Ishikawa (cell line): ENCODE data around the gene TLDC2.

Source experiments
- CEBPB ChIP-seq: IDR thresholded peaks from 2 replicates; pipeline ENCODE4 v1.6.1; 2012
- CREB1 ChIP-seq: IDR thresholded peaks from 2 replicates; pipeline ENCODE4 v1.6.1; 2012; ENCODE audit warnings: low read depth
- EGR1 ChIP-seq: IDR thresholded peaks from 2 replicates; pipeline ENCODE4 v1.6.1; 2012
- EP300 ChIP-seq: IDR thresholded peaks from 2 replicates; pipeline ENCODE4 v1.6.1; 2012; ENCODE audit warnings: borderline replicate concordance
- FOXM1 ChIP-seq: IDR thresholded peaks from 2 replicates; pipeline ENCODE4 v1.6.1; 2012; ENCODE audit warnings: low read depth, borderline replicate concordance
- MAX ChIP-seq: IDR thresholded peaks from 2 replicates; pipeline ENCODE4 v1.6.1; 2012
- NFIC ChIP-seq: IDR thresholded peaks from 2 replicates; pipeline ENCODE4 v1.6.1; 2012
- RAD21 ChIP-seq: IDR thresholded peaks from 2 replicates; pipeline ENCODE4 v1.6.1; 2012; ENCODE audit warnings: low read depth
- TAF1 ChIP-seq: IDR thresholded peaks from 2 replicates; pipeline ENCODE4 v1.6.1; 2012; ENCODE audit warnings: low read depth, mild to moderate bottlenecking
- TCF12 ChIP-seq: IDR thresholded peaks from 2 replicates; pipeline ENCODE4 v1.6.1; 2012; ENCODE audit warnings: low read depth
- TEAD4 ChIP-seq: IDR thresholded peaks from 2 replicates; pipeline ENCODE4 v1.6.1; 2012
- YY1 ChIP-seq: IDR thresholded peaks from 2 replicates; pipeline ENCODE4 v1.6.1; 2012; ENCODE audit warnings: low read depth
- ZBTB7A ChIP-seq: IDR thresholded peaks from 2 replicates; pipeline ENCODE4 v1.6.1; 2012; ENCODE audit warnings: low read depth
- TF ChIP-seq, protein P1 (sequence below): IDR thresholded peaks from 2 replicates; pipeline ENCODE4 v1.6.1; 2012
- TF ChIP-seq, protein P2 (sequence below): IDR thresholded peaks from 2 replicates; pipeline ENCODE4 v1.6.1; 2012; ENCODE audit warnings: low read depth, mild to moderate bottlenecking

The TLDC2 gene

DNA sequence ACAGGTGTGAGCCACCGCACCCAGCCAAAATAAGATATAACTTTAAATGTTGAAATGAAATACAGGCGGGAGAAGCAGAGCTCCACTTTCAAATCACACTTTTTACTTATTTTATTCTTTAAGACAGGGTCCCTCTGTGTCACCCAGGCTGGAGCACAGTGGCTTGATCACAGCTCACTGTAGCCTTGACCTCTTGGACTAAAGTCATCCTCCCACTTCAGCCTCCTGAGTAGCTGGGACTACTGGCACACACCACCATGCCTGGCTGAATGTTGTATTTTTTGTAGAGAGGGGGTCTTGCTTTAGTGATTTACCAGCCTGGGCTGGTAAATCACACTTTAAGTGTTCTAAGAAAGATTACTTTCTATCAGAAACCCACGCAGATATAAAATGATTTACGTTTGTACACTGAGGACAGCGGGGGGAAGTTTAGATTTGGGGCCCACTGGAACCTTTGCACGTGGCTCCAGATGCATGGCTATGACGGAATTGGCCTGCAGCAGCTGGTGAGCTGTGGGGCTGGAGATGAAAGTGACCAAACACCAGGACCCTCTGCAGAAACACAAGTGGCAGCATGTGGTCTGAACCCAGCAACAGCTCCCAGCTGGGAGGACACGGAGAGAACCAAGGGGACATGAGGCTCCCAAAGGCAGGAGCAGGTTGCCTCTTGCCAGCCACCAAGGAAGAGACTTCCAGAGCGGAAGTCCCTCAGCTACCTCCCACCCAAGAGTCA lies 26.4 kb upstream of the TLDC2 start:
- TF ChIP-seq MAX (no peak), FOXM1 (no peak), YY1 (no peak), TCF12 (no peak), CREB1 (no peak), EGR1 (no peak), CEBPB (no peak), TAF1 (no peak), ZBTB7A (no peak), TEAD4 (no peak), RAD21 (no peak)
- TF ChIP-seq, protein P1, sequence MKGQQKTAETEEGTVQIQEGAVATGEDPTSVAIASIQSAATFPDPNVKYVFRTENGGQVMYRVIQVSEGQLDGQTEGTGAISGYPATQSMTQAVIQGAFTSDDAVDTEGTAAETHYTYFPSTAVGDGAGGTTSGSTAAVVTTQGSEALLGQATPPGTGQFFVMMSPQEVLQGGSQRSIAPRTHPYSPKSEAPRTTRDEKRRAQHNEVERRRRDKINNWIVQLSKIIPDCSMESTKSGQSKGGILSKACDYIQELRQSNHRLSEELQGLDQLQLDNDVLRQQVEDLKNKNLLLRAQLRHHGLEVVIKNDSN = no peak
- TF ChIP-seq, protein P2, sequence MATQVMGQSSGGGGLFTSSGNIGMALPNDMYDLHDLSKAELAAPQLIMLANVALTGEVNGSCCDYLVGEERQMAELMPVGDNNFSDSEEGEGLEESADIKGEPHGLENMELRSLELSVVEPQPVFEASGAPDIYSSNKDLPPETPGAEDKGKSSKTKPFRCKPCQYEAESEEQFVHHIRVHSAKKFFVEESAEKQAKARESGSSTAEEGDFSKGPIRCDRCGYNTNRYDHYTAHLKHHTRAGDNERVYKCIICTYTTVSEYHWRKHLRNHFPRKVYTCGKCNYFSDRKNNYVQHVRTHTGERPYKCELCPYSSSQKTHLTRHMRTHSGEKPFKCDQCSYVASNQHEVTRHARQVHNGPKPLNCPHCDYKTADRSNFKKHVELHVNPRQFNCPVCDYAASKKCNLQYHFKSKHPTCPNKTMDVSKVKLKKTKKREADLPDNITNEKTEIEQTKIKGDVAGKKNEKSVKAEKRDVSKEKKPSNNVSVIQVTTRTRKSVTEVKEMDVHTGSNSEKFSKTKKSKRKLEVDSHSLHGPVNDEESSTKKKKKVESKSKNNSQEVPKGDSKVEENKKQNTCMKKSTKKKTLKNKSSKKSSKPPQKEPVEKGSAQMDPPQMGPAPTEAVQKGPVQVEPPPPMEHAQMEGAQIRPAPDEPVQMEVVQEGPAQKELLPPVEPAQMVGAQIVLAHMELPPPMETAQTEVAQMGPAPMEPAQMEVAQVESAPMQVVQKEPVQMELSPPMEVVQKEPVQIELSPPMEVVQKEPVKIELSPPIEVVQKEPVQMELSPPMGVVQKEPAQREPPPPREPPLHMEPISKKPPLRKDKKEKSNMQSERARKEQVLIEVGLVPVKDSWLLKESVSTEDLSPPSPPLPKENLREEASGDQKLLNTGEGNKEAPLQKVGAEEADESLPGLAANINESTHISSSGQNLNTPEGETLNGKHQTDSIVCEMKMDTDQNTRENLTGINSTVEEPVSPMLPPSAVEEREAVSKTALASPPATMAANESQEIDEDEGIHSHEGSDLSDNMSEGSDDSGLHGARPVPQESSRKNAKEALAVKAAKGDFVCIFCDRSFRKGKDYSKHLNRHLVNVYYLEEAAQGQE = no peak

GRCh38 chr20:36850759-36851158 lies 25.2 kb upstream of the TLDC2 start:
- TF ChIP-seq RAD21 (no peak), MAX (no peak), EGR1 (no peak), FOXM1 (no peak), NFIC (no peak)
- TF ChIP-seq, protein P2 = no peak
- TF ChIP-seq, protein P1 = no peak

DNA sequence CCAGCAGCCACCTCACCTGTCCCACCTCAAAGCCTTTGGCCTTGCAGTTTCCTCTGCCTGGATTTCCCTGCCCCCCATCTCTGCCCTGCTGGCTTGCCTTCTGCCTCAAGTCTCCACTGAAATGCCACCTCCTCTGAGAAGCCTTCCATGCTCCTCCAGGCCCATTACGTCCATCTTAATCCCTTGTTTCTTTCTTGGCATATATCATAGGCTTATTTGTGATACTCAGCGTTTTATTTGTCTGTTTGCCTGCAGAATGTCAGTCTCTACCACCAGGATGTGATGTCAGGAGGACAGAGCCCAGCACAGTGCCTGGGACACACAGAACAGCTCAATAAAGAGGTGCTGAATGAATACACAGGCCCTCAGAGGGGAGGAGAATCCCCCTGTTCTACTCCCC lies 24.4 kb upstream of the TLDC2 start:
- TF ChIP-seq, protein P2 = no peak
- no peak for TF ChIP-seq ZBTB7A

- TF ChIP-seq, protein P2 = no peak
- TF ChIP-seq TEAD4 (no peak), TAF1 (no peak), EP300 (no peak), RAD21 (no peak), CEBPB (no peak), CREB1 (no peak), FOXM1 (no peak), EGR1 (no peak), ZBTB7A (no peak), NFIC (no peak), MAX (no peak), TCF12 (no peak), YY1 (no peak)
- TF ChIP-seq, protein P1 = no peak
Observed at GRCh38 chr20:36852187-36852586, 23.8 kb upstream of the TLDC2 start.
